HT-29 (cell line): Measurements from ENCODE around the gene FAM219A. TPM values are rescaled to one million over a fixed set of nuclear protein-coding genes. Genes with fewer than 3 reads are reported as not detected.

Source experiments
- DNase-seq: peaks from one replicate; pipeline ENCODE4 v3.0.0-alpha.2; 2015; ENCODE audit warnings: low spot score
- small RNA-seq: library from RNA; depleted of rRNA; stranded (forward); fragments of <200 nt; gene quantifications from one replicate; pipeline ENCODE3, GENCODE V24; 2014
- total RNA-seq: library from RNA; depleted of rRNA; stranded (reverse); fragments of >200 nt; shearing (Covaris generic); gene quantifications from 2 replicates; pipeline ENCODE4 v1.2.3, GENCODE V29; 2014; rRNA removed

Gene FAM219A
- total RNA-seq, 1 experiment from 2014 or later = 8.0 TPM

DNA sequence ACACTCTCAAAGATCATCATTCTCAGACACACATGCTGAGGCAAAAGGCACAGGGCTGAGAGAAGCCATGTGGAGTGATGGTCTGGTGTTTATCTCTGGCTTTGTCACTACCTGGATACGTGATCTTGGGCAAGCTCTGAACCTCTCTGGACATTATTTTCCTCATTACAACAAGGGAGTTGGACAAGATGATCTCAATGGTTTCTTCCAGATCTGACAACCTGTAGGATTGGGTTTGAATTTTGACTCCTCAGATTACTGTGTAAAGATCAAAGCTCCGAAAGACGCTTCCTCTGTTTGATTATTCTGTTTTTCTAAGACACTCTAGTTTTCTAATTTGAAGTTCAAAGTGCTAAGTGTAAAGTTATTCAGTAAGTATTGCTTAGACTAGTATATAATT, 109.0 kb downstream of the FAM219A start:
- no peak for DNase-seq

Small RNA genes within 50 kb of the gene (small RNA-seq; reads per million reads assigned to genes)
- gene RF00019 (not detected), gene RN7SKP24 (not detected)

Other genes with a start within 250 kb of the FAM219A start
- 8.0 and 8.4 TPM in 2 replicates for gene KIF24, start 129.3 kb downstream of the FAM219A start, total RNA-seq
- gene NUDT2, start 129.0 kb downstream of the FAM219A start, total RNA-seq = 15.9 and 16.4 TPM in 2 replicates
- gene MYORG, start 81.7 kb downstream of the FAM219A start, total RNA-seq = 26.5 and 29.5 TPM in 2 replicates
- gene DNAI1, start 235 bp upstream of the FAM219A start, total RNA-seq = not detected in 2 replicates
- gene ENHO, start 64.4 kb upstream of the FAM219A start, total RNA-seq = 0.94 and 1.4 TPM in 2 replicates
- gene CNTFR, start 131.2 kb upstream of the FAM219A start, total RNA-seq = not detected in 2 replicates
- 48.7 and 67.6 TPM in 2 replicates for gene RPP25L, start 153.5 kb upstream of the FAM219A start, total RNA-seq
- 72.7 and 98.1 TPM in 2 replicates for gene DCTN3, start 161.9 kb upstream of the FAM219A start, total RNA-seq
- gene ARID3C, start 170.5 kb upstream of the FAM219A start, total RNA-seq = not detected in 2 replicates
- 239 and 269 TPM in 2 replicates for gene SIGMAR1, start 179.2 kb upstream of the FAM219A start, total RNA-seq
- gene GALT, start 188.1 kb upstream of the FAM219A start, total RNA-seq = 25.5 and 32.8 TPM in 2 replicates
- gene IL11RA, start 193.6 kb upstream of the FAM219A start, total RNA-seq = 1.7 and 4.7 TPM in 2 replicates
- gene CCL27, start 204.1 kb upstream of the FAM219A start, total RNA-seq = not detected in 2 replicates
- not detected in 2 replicates for gene CCL19, start 232.7 kb upstream of the FAM219A start, total RNA-seq